C4-2B (cell line): ENCODE results near the gene OSBPL5.

ENCODE experiments used
- CTCF ChIP-seq: fragments of 450-650 bp; conservative IDR thresholded peaks from 2 replicates; pipeline ENCODE4 v1.5.1; 2017; ENCODE audit warnings: mild to moderate bottlenecking
- ZFX ChIP-seq: fragments of 450-650 bp; IDR thresholded peaks from 2 replicates; pipeline ENCODE4 v1.6.1; 2017

- TF ChIP-seq CTCF (no peak), ZFX (no peak)
These were observed 45.8 kb downstream of the OSBPL5 start for GRCh38 chr11:3119141-3119821.
